GM18951 (cell line): ENCODE measurements around the gene MSL3B.
"Not testable (repeated sequence)": the region's sequence is repeated elsewhere in the genome, so short reads cannot be mapped to it uniquely, and the experiment has no call there.

Experiments
- POLR2A ChIP-seq: IDR thresholded peaks from 4 replicates; pipeline ENCODE4 v1.6.1; 2011; ENCODE audit warnings: mild to moderate bottlenecking; ENCODE audit not compliant: insufficient read length, insufficient read depth; ENCODE audit errors: extremely low read depth
- in situ Hi-C: fragments of 300-500 bp; cut with MboI; formaldehyde crosslinking; loops from one replicate; pipeline ENCODE4 v1.12.0; 2022; ENCODE audit warnings: low sequenced_read_pairs, mixed read lengths, inconsistent platforms; ENCODE audit not compliant: unreplicated experiment

MSL3B gene

GRCh38 chr2:233867993-233868532 is at the start of gene MSL3B:
Gene MSL3B, minus strand, starts transcription at chr2:233868386.
- TF ChIP-seq POLR2A = peak; percentile 74
- in situ Hi-C loops = no loop called here

- in situ Hi-C loops = no loop called here
- no peak for TF ChIP-seq POLR2A
Observed at GRCh38 chr2:233917116-233917515, 48.9 kb upstream of the MSL3B start, which contains the start of gene TRPM8. Gene TRPM8, plus strand, starts transcription at chr2:233917373. Its CDS starts 9,165 bp downstream, at chr2:233926538.

- in situ Hi-C loops = no loop called here
- TF ChIP-seq POLR2A = no peak
Observed at GRCh38 chr2:233915128-233915527, 46.9 kb upstream of the MSL3B start.

GRCh38 chr2:233912691-233913423 is 44.7 kb upstream of the MSL3B start:
- in situ Hi-C loops = no loop called here
- TF ChIP-seq POLR2A = no peak

GRCh38 chr2:233907627-233908026 is 39.4 kb upstream of the MSL3B start:
- TF ChIP-seq POLR2A = no peak
- in situ Hi-C loops = no loop called here

GRCh38 chr2:233905945-233906344 is 37.8 kb upstream of the MSL3B start:
- TF ChIP-seq POLR2A = no peak
- in situ Hi-C loops = no loop called here

- no peak for TF ChIP-seq POLR2A
- in situ Hi-C loops = no loop called here
Observed at GRCh38 chr2:233901884-233902283, 33.7 kb upstream of the MSL3B start.

- in situ Hi-C loops = no loop called here
- no peak for TF ChIP-seq POLR2A
Observed at GRCh38 chr2:233901367-233901766, 33.2 kb upstream of the MSL3B start.

GRCh38 chr2:233896253-233896652 is 28.1 kb upstream of the MSL3B start:
- in situ Hi-C loops = not testable (repeated sequence)

GRCh38 chr2:233892793-233893192 is 24.6 kb upstream of the MSL3B start:
- TF ChIP-seq POLR2A = no peak
- in situ Hi-C loops = no loop called here

GRCh38 chr2:233882353-233882752 is 14.2 kb upstream of the MSL3B start:
- in situ Hi-C loops = no loop called here
- TF ChIP-seq POLR2A = no peak

GRCh38 chr2:233872125-233872524 is 3.9 kb upstream of the MSL3B start:
- in situ Hi-C loops = not testable (repeated sequence)

- TF ChIP-seq POLR2A = no peak
- in situ Hi-C loops = no loop called here
Observed at GRCh38 chr2:233871432-233871831, 3.2 kb upstream of the MSL3B start.

- in situ Hi-C loops = no loop called here
- no peak for TF ChIP-seq POLR2A
Observed at GRCh38 chr2:233866479-233866878, 1.7 kb downstream of the MSL3B start.
